K562 (cell line): ENCODE measurements around the gene LAT. TPM values are rescaled to one million over a fixed set of nuclear protein-coding genes. Genes with fewer than 3 reads are reported as not detected.

ENCODE experiments used
- ATAC-seq: fragments of 200-7000 bp; cut with Tn5 transposase; 3 replicates; pipeline ENCODE4 v1.9.1; 2020; ENCODE audit warnings: moderate library complexity
- BruUV-seq: library from RNA; stranded (reverse); fragments of 400-500 nt; replicated peaks from 2 replicates; lab custom pipeline; 2021; lab: Mats Ljungman, UMichigan
- CTCF ChIA-PET: fragments of 300-600 bp; formaldehyde crosslinking; extraction: SDS; loops from one replicate; lab custom pipeline; 2021; ENCODE audit warnings: low intra/inter-chr PET ratio; lab: Yijun Ruan, JAX
- POLR2A ChIA-PET: fragments of 300-600, 350-650 bp; sonication (Branson Sonifier 250); formaldehyde crosslinking; extraction: SDS; loops from one replicate; lab custom pipeline; 2021; ENCODE audit warnings: antibody characterized with exemption, inconsistent platforms; lab: Yijun Ruan, JAX
- DNase-seq, 4 experiments: peaks; one replicate each; pipeline versions ENCODE4 v3.0.0 to v3.0.0-alpha.2; 2011 to 2018; ENCODE audit warnings: low spot score in 3 of 4, mixed read lengths in 3 of 4; ENCODE audit errors: extremely low read depth in 1 of 4
- FAIRE-seq: peaks from 2 replicates; lab custom pipeline; 2011; peaks lifted over from hg19 to GRCh38; lab: Jason Lieb, UNC
- H2AFZ ChIP-seq: 2 replicates; pipeline ENCODE4 v1.6.0; 2011; ENCODE audit warnings: low read depth, low read length, control low read depth, inconsistent platforms
- H3K27ac ChIP-seq: fragments of 200-600 bp; 3 replicates; pipeline ENCODE4 v1.8.0; 2011; ENCODE audit warnings: low read depth, mild to moderate bottlenecking, control low read depth, inconsistent platforms, low read length, moderate library complexity, mixed read lengths; ENCODE audit errors: extremely low read depth
- H3K27me3 ChIP-seq, 2 experiments: fragments of 300-600 bp in 1 of 2; 2 replicates in 1 of 2; 3 replicates in 1 of 2; pipeline versions ENCODE4 v1.6.0 to v1.8.0; 2011; ENCODE audit warnings: inconsistent platforms in 2 of 2, low read length in 2 of 2, mild to moderate bottlenecking in 1 of 2, mixed read lengths in 1 of 2, moderate library complexity in 1 of 2; ENCODE audit not compliant: control insufficient read depth in 2 of 2, insufficient read depth in 2 of 2
- H3K36me3 ChIP-seq: fragments of 300-600 bp; 3 replicates; pipeline ENCODE4 v1.8.0; 2011; ENCODE audit warnings: mild to moderate bottlenecking, low read length, inconsistent platforms; ENCODE audit not compliant: control insufficient read depth, insufficient read depth
- H3K4me1 ChIP-seq, 2 experiments: fragments of 200-600 bp in 1 of 2; replicated peaks in 1 of 2; 2 replicates in 1 of 2; 3 replicates in 1 of 2; pipeline versions ENCODE4 v1.5.1 to v1.8.0; 2011; ENCODE audit warnings: inconsistent platforms in 2 of 2, low read length in 2 of 2, mild to moderate bottlenecking in 1 of 2, mixed read lengths in 1 of 2, moderate library complexity in 1 of 2; ENCODE audit not compliant: control insufficient read depth in 2 of 2, insufficient read depth in 2 of 2
- H3K4me2 ChIP-seq: 2 replicates; pipeline ENCODE4 v1.6.1; 2011; ENCODE audit warnings: low read length, control low read depth, inconsistent platforms, mixed read lengths; ENCODE audit not compliant: insufficient read depth
- H3K4me3 ChIP-seq: fragments of 200-600 bp; sonication (generic), shearing (Covaris generic); 2 replicates; pipeline ENCODE4 v1.5.1; 2016; ENCODE audit warnings: control low read depth, inconsistent platforms
- H3K79me2 ChIP-seq: fragments of 200-600 bp; 3 replicates; pipeline ENCODE4 v1.8.0; 2011; ENCODE audit warnings: low read length, inconsistent platforms; ENCODE audit not compliant: control insufficient read depth, insufficient read depth
- H3K9ac ChIP-seq, 2 experiments: 2 replicates each; pipeline versions ENCODE4 v1.6.0 to v1.6.1; 2011; ENCODE audit warnings: low read depth in 2 of 2, low read length in 2 of 2, control low read depth in 1 of 2, inconsistent platforms in 1 of 2, mild to moderate bottlenecking in 1 of 2, mixed read lengths in 1 of 2; ENCODE audit not compliant: insufficient read depth in 1 of 2
- H3K9me1 ChIP-seq: one replicate; pipeline ENCODE4 v1.6.0; 2011; ENCODE audit warnings: inconsistent platforms, mild to moderate bottlenecking, low read length, moderate library complexity; ENCODE audit not compliant: control insufficient read depth, insufficient read depth
- H3K9me3 ChIP-seq: replicated peaks from 2 replicates; pipeline ENCODE4 v1.5.1; 2011; ENCODE audit warnings: low read depth, low read length, inconsistent platforms; ENCODE audit not compliant: control insufficient read depth, insufficient read depth
- H4K20me1 ChIP-seq: replicated peaks from 2 replicates; pipeline ENCODE4 v1.6.1; 2011; ENCODE audit warnings: low read length, inconsistent platforms, mixed read lengths; ENCODE audit not compliant: control insufficient read depth, insufficient read depth
- ELF2 ChIP-seq: fragments of 250-450 bp; sonication (Bioruptor Pico); IDR thresholded peaks from 2 replicates; pipeline ENCODE4 v1.5.0; 2021; ENCODE audit warnings: mild to moderate bottlenecking
- GTF2E2 ChIP-seq: fragments of 200-800 bp; sonication (Bioruptor generic); IDR thresholded peaks from 2 replicates; pipeline ENCODE4 v1.6.1; 2016; ENCODE audit warnings: missing genetic modification characterization, missing compliant biosample characterization
- HMGN3 ChIP-seq: IDR thresholded peaks from 2 replicates; pipeline ENCODE4 v1.6.1; 2011; ENCODE audit warnings: borderline replicate concordance, low read depth, mild to moderate bottlenecking, mixed read lengths, low read length; ENCODE audit not compliant: insufficient read length; ENCODE audit errors: extremely low read depth
- NR3C1 ChIP-seq: sonication (generic); formaldehyde crosslinking; IDR thresholded peaks from 2 replicates; pipeline ENCODE4 v1.8.1; 2022; ENCODE audit warnings: missing genetic modification reagents
- PHB ChIP-seq: fragments of 250-450 bp; sonication (Bioruptor Pico); IDR thresholded peaks from 2 replicates; pipeline ENCODE4 v1.5.0; 2021
- UBTF ChIP-seq, 2 experiments: IDR thresholded peaks; 2 replicates each; pipeline ENCODE4 v1.6.1; 2012; ENCODE audit warnings: improper control_type of control experiment in 2 of 2, low read depth in 2 of 2, low read length in 2 of 2, borderline replicate concordance in 1 of 2
- ZBTB7A ChIP-seq: IDR thresholded peaks from 2 replicates; pipeline ENCODE4 v1.6.1; 2011; ENCODE audit warnings: low read depth, mild to moderate bottlenecking, low read length, moderate library complexity, borderline replicate concordance; ENCODE audit not compliant: control insufficient read depth
- WGBS: fragments of 100-300 bp; shearing (Covaris generic); methylation state at CpG from one replicate; pipeline ENCODE4 v1.1.6; 2016; ENCODE audit warnings: low coverage, mixed read lengths; ENCODE audit not compliant: insufficient coverage; ENCODE audit errors: missing lambda C conversion rate; 5-methylcytosine and 5-hydroxymethylcytosine counted together
- in situ Hi-C: fragments of 300-500 bp; cut with MboI; formaldehyde crosslinking; loops from 4 replicates; pipeline ENCODE4 v1.15.0; 2018; ENCODE audit warnings: inconsistent platforms, mixed read lengths
- intact Hi-C: fragments of 100-400 bp; cut with micrococcal nuclease; formaldehyde crosslinking; loops from 2 replicates; pipeline ENCODE4 v1.14.2; 2022
- polyA plus RNA-seq, 8 experiments: library from polyadenylated mRNA; depleted of rRNA in 4 of 8; stranded (reverse) in 5 of 8; unstranded in 3 of 8; fragments of >200 nt; fragmentation: Nextera tagmentation in 2 of 8; fragmentation: Illumina TruSeq in 1 of 8; extraction: Ambion mirVana in 2 of 8; extraction: Trizol in 1 of 8; gene quantifications; 2 replicates each; pipeline versions ENCODE4 v1.2.1 to v1.2.3, GENCODE V29; 2011 to 2014; ENCODE audit warnings: inconsistent platforms in 1 of 8, missing spikeins in 1 of 8
- total RNA-seq, 7 experiments: library from RNA; depleted of rRNA in 6 of 7; stranded (reverse); fragments of >200 nt in 6 of 7; fragmentation: Illumina TruSeq in 2 of 7; extraction: Trizol in 2 of 7; gene quantifications; 2 replicates each; pipeline versions ENCODE4 v1.2.1 to v1.2.3, GENCODE V29; 2011 to 2021; ENCODE audit warnings: low replicate concordance in 1 of 7

Gene LAT
- total and polyA plus RNA-seq, 9 of the 15 experiments (the other 6 are each of a cell fraction or from before 2014, with no cell fraction given), result 0.40 to 4.2 (median 1.3) TPM

- BruUV-seq, result no TSS peak
Observed at GRCh38 chr16:28975158-28975599, 9.7 kb upstream of the LAT start.

More at GRCh38 chr16:28975158-28975599, 9.7 kb upstream of the LAT start:
- peaks cover 4% of the 10 kb centered on the region for H3K9me1 ChIP-seq
- H3K4me1 ChIP-seq, result peaks cover 11 to 27% of the 10 kb centered on the region in 2 experiments; a peak in 3 of 5 replicates
- no peak for FAIRE-seq
- peak overlapping the region; percentile 99 for H3K4me2 ChIP-seq
- ChIA-PET POLR2A (no interaction called here), CTCF (no interaction called here)
- peak; percentile 17 to 36 (median 34) for DNase-seq
- H3K27me3 ChIP-seq, result no peaks in the 10 kb centered on the region
- no peaks in the 10 kb centered on the region for H3K9me3 ChIP-seq
- ATAC-seq, result peak; percentile 26
- H3K4me3 ChIP-seq, result peak overlapping the region; percentile 94
- H3K9ac ChIP-seq, result peak overlapping the region; percentile 77 to 97
- TF ChIP-seq HMGN3, result no peak
- 0 out of 2 replicates have a peak, but pooled peaks have one; percentile 13 for TF ChIP-seq ZBTB7A
- TF ChIP-seq UBTF (IDR thresholded peaks at IDR 0.05; ENCODE audit: borderline replicate concordance in 1 of 2, low read depth in 2 of 2, low read length in 2 of 2), result no peak
- peak; percentile 24; the same call in 1 of the 2 replicates for TF ChIP-seq ELF2 (CRISPR knock-in tag)
- 0 out of 2 replicates have a peak, but pooled peaks have one; percentile 20 for TF ChIP-seq GTF2E2 (tag)
- 0 out of 2 replicates have a peak, but pooled peaks have one; percentile 14 for TF ChIP-seq PHB (CRISPR knock-in tag)
- 0 out of 2 replicates have a peak, but pooled peaks have one; percentile 42 for TF ChIP-seq NR3C1 (CRISPR knock-in tag)
- H2AFZ ChIP-seq, result peak overlapping the region; percentile 95
- in situ Hi-C loops, result loop anchor here (10.0 to 25.0 kb wide), 2 partner anchors 290 to 1237 kb away; no protein-coding TSS in a partner anchor
- WGBS, result 3% methylated on average over 21 of the region's 30 CpGs
- peaks cover 9% of the 10 kb centered on the region; the same call in 2 of the 3 replicates for H3K79me2 ChIP-seq
- intact Hi-C loops, result no loop called here
- no peaks in the 10 kb centered on the region for H4K20me1 ChIP-seq
- peak overlapping the region; percentile 63; the same call in 1 of the 3 replicates for H3K27ac ChIP-seq
- H3K36me3 ChIP-seq, result peaks cover 20% of the 10 kb centered on the region; the same call in 2 of the 3 replicates
